Right lobe of liver (tissue), 6 donors: ENCODE data around the gene MAML3. TPM values are rescaled to one million over a fixed set of nuclear protein-coding genes. Genes with fewer than 3 reads are reported as not detected.

Experiments used
- ATAC-seq, 4 donors: fragments of 200-7000 bp; cut with Tn5 transposase; one replicate each; pipeline ENCODE4 v1.9.1; 2020; ENCODE audit warnings: mild to moderate bottlenecking in 4 of 4, moderate library complexity in 4 of 4
- DNase-seq, 3 donors: peaks; one replicate each; pipeline ENCODE4 v3.0.0-alpha.2; 2020
- H3K27ac ChIP-seq, 3 donors: fragments of 200-600 bp; one replicate each; pipeline ENCODE4 v1.8.0; 2022
- H3K27me3 ChIP-seq, 2 donors: fragments of 200-600 bp; one replicate each; pipeline ENCODE4 v1.8.0; 2022
- H3K36me3 ChIP-seq, 4 donors: fragments of 200-600 bp; sonication (generic) in 1 of 4; one replicate each; pipeline versions ENCODE4 v1.5.1 to v1.8.0; 2017 to 2022; ENCODE audit warnings: control low read depth in 1 of 4
- H3K4me1 ChIP-seq, 4 donors: fragments of 200-600 bp; sonication (generic) in 1 of 4; one replicate each; pipeline versions ENCODE4 v1.5.1 to v1.8.0; 2017 to 2022; ENCODE audit warnings: control low read depth in 1 of 4
- H3K4me3 ChIP-seq, 3 donors: fragments of 200-600 bp; one replicate each; pipeline ENCODE4 v1.8.0; 2022
- H3K9me3 ChIP-seq, 4 donors: fragments of 200-600 bp; sonication (generic) in 1 of 4; one replicate each; pipeline versions ENCODE4 v1.5.1 to v1.8.0; 2017 to 2022; ENCODE audit warnings: control low read depth in 1 of 4
- CTCF ChIP-seq, 4 donors: fragments of 200-600 bp in 3 of 4; fragments of 450-650 bp in 1 of 4; IDR thresholded peaks; one replicate each; pipeline versions ENCODE4 v1.5.1 to v1.8.0; 2016 to 2022; ENCODE audit warnings: antibody characterized with exemption in 4 of 4, mild to moderate bottlenecking in 2 of 4
- POLR2A ChIP-seq: fragments of 450-650 bp; IDR thresholded peaks from one replicate; pipeline ENCODE4 v1.6.1; 2017; ENCODE audit warnings: antibody characterized with exemption, mild to moderate bottlenecking
- WGBS: methylation state at CpG from one replicate; pipeline ENCODE4 v1.1.6; 2018; ENCODE audit warnings: low coverage, low lambda C conversion rate; ENCODE audit not compliant: insufficient coverage; ENCODE audit errors: missing lambda C conversion rate; 5-methylcytosine and 5-hydroxymethylcytosine counted together
- intact Hi-C, 2 donors: fragments of 100-400 bp; cut with DNase I; formaldehyde crosslinking; loops; one replicate each; pipeline versions ENCODE4 v1.11.2 to v1.14.1; 2022
- total RNA-seq, 6 experiments: library from RNA; depleted of rRNA in 2 of 6; stranded (reverse); fragments of >200 nt in 2 of 6; fragmentation: NEBNext Ultra II Directional in 3 of 6; extraction: Animal tissue kit (Norgen Biotek cat#: 25700) in 3 of 6; gene quantifications; one replicate each; pipeline versions ENCODE4 v1.1.0 to v1.2.4, GENCODE V29; 2016 to 2023
- donor health status: DM: no; HTN: yes; CAD: no.
- donor health status: DM: no; HTN: no; CAD: no.
- donor health status: DM: no; HTN: no; CAD: no.
- donor health status: DM: no; HTN: yes; CAD: no.
- donor health status: DM: no; HTN: yes; CAD: no.

Gene MAML3
- total RNA-seq, 6 experiments from 2014 or later: 2.6 to 7.8 (median 5.0) TPM

- no peak overlapping the region for H3K27ac ChIP-seq
- no peaks in the 10 kb centered on the region for H3K27me3 ChIP-seq
- DNase-seq: no peak
- no peaks in the 10 kb centered on the region for H3K9me3 ChIP-seq
- no peaks in the 10 kb centered on the region for H3K36me3 ChIP-seq
- no peaks in the 10 kb centered on the region for H3K4me1 ChIP-seq
- no peak overlapping the region for H3K4me3 ChIP-seq
- ATAC-seq: no peak
- intact Hi-C loops: no loop called here
- TF ChIP-seq POLR2A (no peak), CTCF (IDR thresholded peaks at IDR 0.05) (no peak)
- WGBS: 76% methylated on average over 4 of the region's 4 CpGs
Observed at GRCh38 chr4:139800082-139800481, 353.9 kb downstream of the MAML3 start.

- intact Hi-C loops: no loop called here
- H3K27me3 ChIP-seq: no peaks in the 10 kb centered on the region
- ATAC-seq: no peak
- no peaks in the 10 kb centered on the region for H3K9me3 ChIP-seq
- no peak for DNase-seq
- no peaks in the 10 kb centered on the region for H3K36me3 ChIP-seq
- H3K27ac ChIP-seq: no peak overlapping the region
- H3K4me3 ChIP-seq: no peak overlapping the region
- no peaks in the 10 kb centered on the region for H3K4me1 ChIP-seq
- TF ChIP-seq CTCF (IDR thresholded peaks at IDR 0.05): no peak
- TF ChIP-seq POLR2A: no peak
Observed at GRCh38 chr4:139799615-139800014, 354.4 kb downstream of the MAML3 start.

- no peak overlapping the region for H3K27ac ChIP-seq
- intact Hi-C loops: no loop called here
- no peaks in the 10 kb centered on the region for H3K4me1 ChIP-seq
- DNase-seq (no peak), ATAC-seq (peak in 1 of 4 donors; percentile 93)
- no peak overlapping the region for H3K4me3 ChIP-seq
- no peak for TF ChIP-seq CTCF (IDR thresholded peaks at IDR 0.05)
- no peak for TF ChIP-seq POLR2A
- no peaks in the 10 kb centered on the region for H3K9me3 ChIP-seq
- H3K36me3 ChIP-seq: no peaks in the 10 kb centered on the region
- no peaks in the 10 kb centered on the region for H3K27me3 ChIP-seq
Observed at GRCh38 chr4:139798456-139798855, 355.5 kb downstream of the MAML3 start.

GRCh38 chr4:139797287-139797686 is 356.7 kb downstream of the MAML3 start:
- WGBS: 94% methylated on average over 2 of the region's 2 CpGs
- no peak for ATAC-seq

More at GRCh38 chr4:139797287-139797686, 356.7 kb downstream of the MAML3 start:
- Histone ChIP-seq H3K4me1 (no peaks in the 10 kb centered on the region), H3K27ac (no peak overlapping the region), H3K27me3 (no peaks in the 10 kb centered on the region), H3K36me3 (no peaks in the 10 kb centered on the region), H3K4me3 (no peak overlapping the region), H3K9me3 (no peaks in the 10 kb centered on the region)
- no peak for TF ChIP-seq POLR2A
- TF ChIP-seq CTCF (IDR thresholded peaks at IDR 0.05): no peak
- intact Hi-C loops: no loop called here
- no peak for DNase-seq
